Measurements from ENCODE around the gene C10orf105.

The C10orf105 gene

GRCh38 chr10:71715860-71716259 is 3.7 kb downstream of the C10orf105 start:
- no peak for DNase-seq

GRCh38 chr10:71715026-71715425 is 4.6 kb downstream of the C10orf105 start:
- DNase-seq = no peak

GRCh38 chr10:71714592-71714991 is 5.0 kb downstream of the C10orf105 start:
- no peak for DNase-seq

GRCh38 chr10:71714031-71714410 is 5.6 kb downstream of the C10orf105 start:
- no peak for DNase-seq

- DNase-seq = no peak
Observed at GRCh38 chr10:71713135-71714030, 6.2 kb downstream of the C10orf105 start.

- no peak for DNase-seq
Observed at GRCh38 chr10:71712572-71713134, 6.9 kb downstream of the C10orf105 start.

GRCh38 chr10:71712170-71712569 is 7.4 kb downstream of the C10orf105 start:
- no peak for DNase-seq

GRCh38 chr10:71711052-71711623 is 8.4 kb downstream of the C10orf105 start:
- DNase-seq = no peak

GRCh38 chr10:71710519-71710918 is 9.1 kb downstream of the C10orf105 start:
- DNase-seq = no peak

GRCh38 chr10:71708897-71709882 is 10.4 kb downstream of the C10orf105 start:
- no peak for DNase-seq

GRCh38 chr10:71708301-71708703 is 11.3 kb downstream of the C10orf105 start:
- DNase-seq = peak; percentile 12 to 22

GRCh38 chr10:71707240-71707789 is 12.3 kb downstream of the C10orf105 start:
- DNase-seq = no peak

- DNase-seq = no peak
Observed at GRCh38 chr10:71706216-71707121, 13.1 kb downstream of the C10orf105 start.

- DNase-seq = no peak
Observed at GRCh38 chr10:71705582-71705981, 14.0 kb downstream of the C10orf105 start.

- DNase-seq = no peak
Observed at GRCh38 chr10:71704816-71705215, 14.8 kb downstream of the C10orf105 start.

GRCh38 chr10:71703577-71703976 is 16.0 kb downstream of the C10orf105 start:
- DNase-seq = no peak

- DNase-seq = no peak
Observed at GRCh38 chr10:71701496-71702132, 18.0 kb downstream of the C10orf105 start.

GRCh38 chr10:71700731-71701368 is 18.7 kb downstream of the C10orf105 start:
- DNase-seq = no peak

GRCh38 chr10:71698737-71699136 is 20.8 kb downstream of the C10orf105 start:
- DNase-seq = no peak
